Measurements from ENCODE around the gene SMAD3. TPM values are rescaled to one million over a fixed set of nuclear protein-coding genes. Genes with fewer than 3 reads are reported as not detected.

SMAD3 gene
- total RNA-seq, 1 experiment from 2014 or later, result 54.8 TPM

DNA sequence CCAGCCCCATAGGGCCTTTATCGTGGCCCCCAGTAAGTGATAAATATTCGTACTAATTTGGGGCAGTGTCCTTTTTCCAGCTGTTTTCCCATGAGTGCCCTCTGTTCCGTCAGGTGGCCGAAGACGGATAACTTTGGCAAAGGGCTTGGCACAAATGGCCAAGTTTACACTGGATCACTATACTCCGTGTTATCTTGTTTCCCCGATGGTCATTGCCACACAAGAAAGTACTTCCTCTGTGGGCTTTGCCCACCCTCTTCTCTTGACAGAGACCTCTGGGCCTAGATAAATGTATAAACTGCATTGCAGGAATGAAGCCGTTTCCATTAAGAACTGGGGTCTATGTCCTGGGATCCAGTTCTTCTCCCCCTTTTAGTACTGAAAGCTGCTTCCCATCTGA, 39.1 kb downstream of the SMAD3 start:
- ChIA-PET CTCF (no interaction called here), POLR2A (no interaction called here)
- no peak for TF ChIP-seq CTCF (IDR thresholded peaks at IDR 0.05; ENCODE audit: insufficient read depth in 1 of 2, low read depth in 1 of 2, low read length in 1 of 2, severe bottlenecking in 1 of 2, unreplicated experiment in 1 of 2)
- Mint-ChIP-seq H3K36me3 (ENCODE audit: insufficient read depth, unreplicated experiment) (peaks cover 13% of the 10 kb centered on the region), H3K9me3 (ENCODE audit: unreplicated experiment) (no peaks in the 10 kb centered on the region), H3K4me1 (ENCODE audit: low read depth, unreplicated experiment) (peaks cover 31% of the 10 kb centered on the region), H3K27ac (ENCODE audit: unreplicated experiment) (peak overlapping the region; percentile 30), H3K4me3 (ENCODE audit: unreplicated experiment) (no peak overlapping the region), H3K27me3 (ENCODE audit: insufficient read depth, unreplicated experiment) (no peaks in the 10 kb centered on the region)
- no peak overlapping the region for H3K4me3 ChIP-seq (ENCODE audit: low read depth, low read length)
- H3K4me1 ChIP-seq, result peaks cover 38% of the 10 kb centered on the region
- H3K27me3 ChIP-seq (replicated peaks; ENCODE audit: control insufficient read depth, insufficient read depth, low read length), result no peaks in the 10 kb centered on the region
- no peak for DNase-seq
- BruUV-seq (replicated peaks), result no TSS peak
- H3K9me3 ChIP-seq, result no peaks in the 10 kb centered on the region
- H3K36me3 ChIP-seq (ENCODE audit: control insufficient read depth, insufficient read depth, low read length), result no peaks in the 10 kb centered on the region
- intact Hi-C loops (cut with micrococcal nuclease; ENCODE audit: unreplicated experiment), result no loop called here

DNA sequence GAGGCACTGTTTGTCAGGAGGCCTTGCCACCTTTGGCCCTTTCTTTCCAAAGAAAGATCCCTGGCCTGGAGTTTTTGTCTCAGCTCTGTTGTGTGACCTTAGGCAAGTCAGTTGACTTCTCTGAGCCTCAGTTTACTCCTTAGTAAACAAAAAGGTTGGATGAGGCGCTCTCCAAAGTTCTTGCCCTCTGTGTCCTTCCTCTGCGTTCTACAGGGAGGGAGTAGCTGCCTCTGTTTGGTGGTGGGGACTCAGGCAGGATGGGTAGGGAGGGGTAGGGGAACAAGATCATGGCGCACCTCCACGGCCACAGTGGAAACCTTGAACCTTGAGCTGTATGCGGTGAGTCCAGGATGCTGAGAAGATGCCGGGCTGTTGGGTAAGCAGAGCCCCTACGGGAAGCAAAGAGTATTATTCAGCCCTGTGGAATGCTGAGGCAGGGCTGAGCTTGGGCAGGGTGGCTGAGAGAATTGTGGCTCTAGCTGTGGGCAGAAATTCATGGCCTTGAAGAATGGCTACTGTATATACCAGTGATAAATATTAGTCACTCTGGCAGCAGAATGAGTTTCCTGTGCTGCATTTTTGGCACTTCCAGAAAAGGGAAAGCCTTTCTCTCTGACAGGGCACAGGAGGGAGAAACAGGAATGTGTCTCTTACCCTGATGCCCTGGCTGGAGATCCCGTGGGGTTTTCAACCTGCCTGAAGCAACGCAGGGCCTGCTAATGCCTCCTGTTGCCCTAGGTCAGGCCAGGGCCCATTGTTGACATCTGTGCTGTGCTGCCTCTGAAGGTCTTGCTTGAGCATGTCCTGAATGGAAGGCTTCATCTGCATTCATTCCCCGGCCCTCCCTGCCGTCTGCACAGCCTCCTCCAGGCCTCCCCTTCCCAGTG, 39.9 kb downstream of the SMAD3 start:
- Mint-ChIP-seq H3K4me1 (ENCODE audit: low read depth, unreplicated experiment) (peaks cover 31% of the 10 kb centered on the region), H3K27ac (ENCODE audit: unreplicated experiment) (peak overlapping the region; percentile 74), H3K4me3 (ENCODE audit: unreplicated experiment) (no peak overlapping the region), H3K9me3 (ENCODE audit: unreplicated experiment) (no peaks in the 10 kb centered on the region), H3K36me3 (ENCODE audit: insufficient read depth, unreplicated experiment) (peaks cover 13% of the 10 kb centered on the region), H3K27me3 (ENCODE audit: insufficient read depth, unreplicated experiment) (no peaks in the 10 kb centered on the region)
- POLR2A ChIA-PET, result no interaction called here
- TF ChIP-seq CTCF (IDR thresholded peaks at IDR 0.05; ENCODE audit: insufficient read depth in 1 of 2, low read depth in 1 of 2, low read length in 1 of 2, severe bottlenecking in 1 of 2, unreplicated experiment in 1 of 2), result no peak
- H3K9me3 ChIP-seq, result no peaks in the 10 kb centered on the region
- peaks cover 38% of the 10 kb centered on the region for H3K4me1 ChIP-seq
- intact Hi-C loops (cut with micrococcal nuclease; ENCODE audit: unreplicated experiment), result no loop called here
- no peaks in the 10 kb centered on the region for H3K27me3 ChIP-seq (replicated peaks; ENCODE audit: control insufficient read depth, insufficient read depth, low read length)
- H3K36me3 ChIP-seq (ENCODE audit: control insufficient read depth, insufficient read depth, low read length), result no peaks in the 10 kb centered on the region
- H3K4me3 ChIP-seq (ENCODE audit: low read depth, low read length), result no peak overlapping the region
- no TSS peak for BruUV-seq (replicated peaks)
- CTCF ChIA-PET, result no interaction called here
- no peak for DNase-seq

- Histone ChIP-seq H3K4me3 (ENCODE audit: low read depth, low read length) (no peak overlapping the region), H3K36me3 (ENCODE audit: control insufficient read depth, insufficient read depth, low read length) (no peaks in the 10 kb centered on the region), H3K9me3 (peaks cover 2% of the 10 kb centered on the region; the same call in 1 of the 2 replicates), H3K27me3 (replicated peaks; ENCODE audit: control insufficient read depth, insufficient read depth, low read length) (no peaks in the 10 kb centered on the region), H3K4me1 (peaks cover 38% of the 10 kb centered on the region)
- intact Hi-C loops (cut with micrococcal nuclease; ENCODE audit: unreplicated experiment), result no loop called here
- Mint-ChIP-seq H3K4me1 (ENCODE audit: low read depth, unreplicated experiment) (peaks cover 31% of the 10 kb centered on the region), H3K27me3 (ENCODE audit: insufficient read depth, unreplicated experiment) (no peaks in the 10 kb centered on the region), H3K4me3 (ENCODE audit: unreplicated experiment) (no peak overlapping the region), H3K36me3 (ENCODE audit: insufficient read depth, unreplicated experiment) (peaks cover 17% of the 10 kb centered on the region), H3K9me3 (ENCODE audit: unreplicated experiment) (peaks cover 7% of the 10 kb centered on the region), H3K27ac (ENCODE audit: unreplicated experiment) (peak overlapping the region; percentile 74)
- no peak for DNase-seq
- TF ChIP-seq CTCF (IDR thresholded peaks at IDR 0.05; ENCODE audit: insufficient read depth in 1 of 2, low read depth in 1 of 2, low read length in 1 of 2, severe bottlenecking in 1 of 2, unreplicated experiment in 1 of 2), result no peak
- ChIA-PET POLR2A (no interaction called here), CTCF (no interaction called here)
- no TSS peak for BruUV-seq (replicated peaks)
Observed at GRCh38 chr15:67105991-67106763, 40.8 kb downstream of the SMAD3 start.
